Measurements from ENCODE around the gene AURKA. TPM values are rescaled to one million over a fixed set of nuclear protein-coding genes. Genes with fewer than 3 reads are reported as not detected.

Gene AURKA
- total and polyA plus RNA-seq, 4 donors, result 0.26 to 2.1 (median 0.76) TPM

DNA sequence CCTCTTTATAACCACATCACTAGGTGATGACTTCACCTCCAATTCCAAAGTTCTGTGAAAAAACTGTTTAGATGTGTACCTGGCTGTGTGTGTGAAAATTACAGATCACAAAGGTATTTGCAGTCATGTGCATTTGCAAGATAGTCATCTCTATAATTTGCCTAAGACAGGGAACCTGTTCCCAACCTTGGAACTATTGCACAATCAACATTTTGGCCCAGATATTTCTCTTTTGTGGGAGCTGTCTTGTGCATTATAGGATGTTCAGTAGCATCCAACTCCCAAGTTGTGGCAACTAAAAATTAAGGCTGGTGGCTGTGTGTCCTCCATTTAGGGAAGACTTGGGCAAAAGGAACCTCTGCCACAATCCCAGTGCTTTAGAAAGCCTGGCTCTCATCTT is 67.2 kb downstream of the AURKA start:
- DNase-seq, result no peak
- no peaks in the 10 kb centered on the region for H3K4me1 ChIP-seq (ENCODE audit: control insufficient read depth in 1 of 2, insufficient read depth in 2 of 2, low read length in 2 of 2)
- ATAC-seq (ENCODE audit: low FRiP score), result no peak
- H3K36me3 ChIP-seq (ENCODE audit: control insufficient read depth in 1 of 2, insufficient read depth in 2 of 2, low read length in 1 of 2), result no peaks in the 10 kb centered on the region
- H3K4me3 ChIP-seq (ENCODE audit: low read length in 2 of 2), result no peak overlapping the region
- peaks cover 5% of the 10 kb centered on the region for H3K9me3 ChIP-seq (ENCODE audit: control insufficient read depth, low read length)
- H3K27me3 ChIP-seq (ENCODE audit: control insufficient read depth in 1 of 2, insufficient read depth in 2 of 2, low read length in 1 of 2), result no peaks in the 10 kb centered on the region
- intact Hi-C loops (cut with DNase I), result no loop called here
- no peak overlapping the region for H3K27ac ChIP-seq (ENCODE audit: low read depth in 1 of 2, low read length in 2 of 2)

DNA sequence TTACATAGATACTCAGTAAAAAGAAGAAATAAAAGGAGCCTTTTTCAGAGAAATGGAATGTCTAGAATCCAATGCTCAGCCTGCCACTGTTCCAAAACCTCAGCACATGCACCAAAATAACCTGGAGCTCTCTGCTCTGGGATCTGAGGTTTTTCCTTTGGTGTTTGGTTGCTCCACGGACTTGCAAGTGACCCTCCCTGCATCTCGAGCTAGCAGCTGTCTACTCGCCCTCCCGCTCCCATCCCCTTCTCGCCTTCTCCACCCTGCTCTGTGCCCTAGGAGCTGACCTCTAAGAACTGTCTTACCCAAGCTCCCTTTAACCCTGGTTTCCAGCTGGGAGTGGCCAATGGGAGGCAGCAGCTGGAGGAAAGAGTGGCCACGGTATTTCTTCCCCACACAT is 68.4 kb downstream of the AURKA start:
- intact Hi-C loops (cut with DNase I), result no loop called here

DNA sequence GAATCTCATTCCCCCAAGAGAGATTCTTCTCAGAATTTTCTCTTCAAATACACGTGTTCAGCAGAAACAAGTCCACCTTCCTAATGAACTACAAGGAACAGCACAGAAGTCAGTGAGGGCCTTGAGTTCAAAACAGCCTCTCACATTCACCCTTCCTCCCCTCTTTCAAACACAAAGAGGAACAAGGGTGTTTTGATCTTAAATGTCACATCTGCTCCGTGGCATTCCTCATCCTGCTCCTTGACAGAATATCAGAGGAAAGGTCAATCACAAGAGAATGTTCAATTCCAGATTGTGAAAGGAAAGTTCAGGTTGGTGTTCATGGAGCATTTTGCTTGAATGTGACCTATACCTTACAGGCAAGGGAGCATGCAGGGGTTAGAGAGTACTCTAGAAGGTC is 68.8 kb downstream of the AURKA start:
- H3K4me3 ChIP-seq (ENCODE audit: low read length in 2 of 2), result no peak overlapping the region
- DNase-seq, result no peak
- H3K27ac ChIP-seq (ENCODE audit: low read depth in 1 of 2, low read length in 2 of 2), result no peak overlapping the region
- WGBS, 2 donors, result 32 to 35% methylated on average over 2 of the region's 2 CpGs
- intact Hi-C loops (cut with DNase I), result no loop called here
- no peak for ATAC-seq (ENCODE audit: low FRiP score)
- no peaks in the 10 kb centered on the region for H3K36me3 ChIP-seq (ENCODE audit: control insufficient read depth in 1 of 2, insufficient read depth in 2 of 2, low read length in 1 of 2)
- H3K27me3 ChIP-seq (ENCODE audit: control insufficient read depth in 1 of 2, insufficient read depth in 2 of 2, low read length in 1 of 2), result no peaks in the 10 kb centered on the region
- no peaks in the 10 kb centered on the region for H3K4me1 ChIP-seq (ENCODE audit: control insufficient read depth in 1 of 2, insufficient read depth in 2 of 2, low read length in 2 of 2)
- H3K9me3 ChIP-seq (ENCODE audit: control insufficient read depth, low read length), result peaks cover 3% of the 10 kb centered on the region

More for the DNA sequence above, 68.4 kb downstream of the AURKA start:
- Histone ChIP-seq H3K4me3 (ENCODE audit: low read length in 2 of 2) (no peak overlapping the region), H3K27me3 (ENCODE audit: control insufficient read depth in 1 of 2, insufficient read depth in 2 of 2, low read length in 1 of 2) (no peaks in the 10 kb centered on the region), H3K9me3 (ENCODE audit: control insufficient read depth, low read length) (peaks cover 3% of the 10 kb centered on the region), H3K36me3 (ENCODE audit: control insufficient read depth in 1 of 2, insufficient read depth in 2 of 2, low read length in 1 of 2) (no peaks in the 10 kb centered on the region), H3K27ac (ENCODE audit: low read depth in 1 of 2, low read length in 2 of 2) (no peak overlapping the region), H3K4me1 (ENCODE audit: control insufficient read depth in 1 of 2, insufficient read depth in 2 of 2, low read length in 2 of 2) (no peaks in the 10 kb centered on the region)
- no peak for ATAC-seq (ENCODE audit: low FRiP score)
- 56% methylated on average over 6 of the region's 6 CpGs for WGBS, 2 donors
- no peak for DNase-seq

DNA sequence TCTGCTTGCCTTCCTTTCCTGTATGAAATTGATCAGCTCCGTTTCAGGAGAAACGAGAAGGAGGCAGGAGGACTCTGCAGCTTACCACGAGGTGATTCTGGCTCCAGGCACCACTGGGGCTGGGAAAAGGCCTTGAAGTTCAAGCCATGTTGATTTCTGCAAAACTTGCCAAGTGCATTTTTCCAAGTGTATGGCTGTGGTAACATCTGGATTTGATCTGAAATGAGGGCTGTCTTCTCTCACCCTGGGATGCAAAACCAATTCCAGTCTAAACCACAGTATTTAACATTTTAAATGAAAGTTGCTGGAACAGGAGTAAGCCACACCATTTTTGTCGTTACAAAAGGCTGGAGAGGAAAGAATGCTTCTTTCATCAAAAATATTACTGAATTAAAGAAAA is 69.3 kb downstream of the AURKA start:
- no peaks in the 10 kb centered on the region for H3K4me1 ChIP-seq (ENCODE audit: control insufficient read depth in 1 of 2, insufficient read depth in 2 of 2, low read length in 2 of 2)
- H3K4me3 ChIP-seq (ENCODE audit: low read length in 2 of 2), result no peak overlapping the region
- H3K36me3 ChIP-seq (ENCODE audit: control insufficient read depth in 1 of 2, insufficient read depth in 2 of 2, low read length in 1 of 2), result no peaks in the 10 kb centered on the region
- H3K27me3 ChIP-seq (ENCODE audit: control insufficient read depth in 1 of 2, insufficient read depth in 2 of 2, low read length in 1 of 2), result no peaks in the 10 kb centered on the region
- H3K9me3 ChIP-seq (ENCODE audit: control insufficient read depth, low read length), result peaks cover 3% of the 10 kb centered on the region
- DNase-seq (no peak), ATAC-seq (ENCODE audit: low FRiP score) (no peak)
- H3K27ac ChIP-seq (ENCODE audit: low read depth in 1 of 2, low read length in 2 of 2), result no peak overlapping the region
- 44 to 48% methylated on average over 4 of the region's 4 CpGs for WGBS, 2 donors
- intact Hi-C loops (cut with DNase I), result no loop called here

Other genes with a start within 250 kb of the AURKA start
- not detected for gene MC3R, start 143.5 kb downstream of the AURKA start, total RNA-seq
- gene MC3R, start 143.5 kb downstream of the AURKA start, polyA plus RNA-seq, result not detected
- 10 to 100 TPM; 35.0 to 42.0 TPM for gene FAM210B, start 33.2 kb downstream of the AURKA start, total RNA-seq
- 10 to 100 TPM; 36.9 to 54.5 TPM for gene FAM210B, start 33.2 kb downstream of the AURKA start, polyA plus RNA-seq
- 10 to 100 TPM; 16.8 to 21.7 TPM for gene CSTF1, start 430 bp upstream of the AURKA start, total RNA-seq
- 10 to 100 TPM in 1 of 2 donors, 1 to 10 TPM in 1; 6.5 to 11.1 TPM for gene CSTF1, start 430 bp upstream of the AURKA start, polyA plus RNA-seq
- gene CASS4, start 20.0 kb upstream of the AURKA start, total RNA-seq, result 1 to 10 TPM; 2.4 to 3.4 TPM
- gene CASS4, start 20.0 kb upstream of the AURKA start, polyA plus RNA-seq, result 1 to 10 TPM in 1 of 2 donors, under 1 TPM in 1; 0.20 to 1.3 TPM
- 10 to 100 TPM; 68.1 to 72.6 TPM for gene RTF2, start 76.4 kb upstream of the AURKA start, total RNA-seq
- gene RTF2, start 76.4 kb upstream of the AURKA start, polyA plus RNA-seq, result 10 to 100 TPM; 82.4 to 95.9 TPM
- gene FAM209A, start 132.5 kb upstream of the AURKA start, total RNA-seq, result 1 to 10 TPM in 1 of 2 donors, under 1 TPM in 1; 0.48 to 1.0 TPM
- under 1 TPM in 1 of 2 donors, not detected in 1; 0.43 TPM for gene FAM209A, start 132.5 kb upstream of the AURKA start, polyA plus RNA-seq
- under 1 TPM in 1 of 2 donors, not detected in 1; 0.90 TPM for gene FAM209B, start 141.0 kb upstream of the AURKA start, total RNA-seq
- under 1 TPM in 1 of 2 donors, not detected in 1; 0.92 TPM for gene FAM209B, start 141.0 kb upstream of the AURKA start, polyA plus RNA-seq
- gene TFAP2C, start 237.1 kb upstream of the AURKA start, total RNA-seq, result under 1 TPM; 0.39 to 0.54 TPM
- not detected for gene TFAP2C, start 237.1 kb upstream of the AURKA start, polyA plus RNA-seq

All from aorta (tissue), 5 donors.